Pons (tissue), 1 donor: Measurements from ENCODE around the gene CASZ1.

Source experiments
- DNase-seq: peaks from one replicate; pipeline ENCODE4 v3.0.0-alpha.2; 2016; ENCODE audit warnings: low spot score

The CASZ1 gene

DNA sequence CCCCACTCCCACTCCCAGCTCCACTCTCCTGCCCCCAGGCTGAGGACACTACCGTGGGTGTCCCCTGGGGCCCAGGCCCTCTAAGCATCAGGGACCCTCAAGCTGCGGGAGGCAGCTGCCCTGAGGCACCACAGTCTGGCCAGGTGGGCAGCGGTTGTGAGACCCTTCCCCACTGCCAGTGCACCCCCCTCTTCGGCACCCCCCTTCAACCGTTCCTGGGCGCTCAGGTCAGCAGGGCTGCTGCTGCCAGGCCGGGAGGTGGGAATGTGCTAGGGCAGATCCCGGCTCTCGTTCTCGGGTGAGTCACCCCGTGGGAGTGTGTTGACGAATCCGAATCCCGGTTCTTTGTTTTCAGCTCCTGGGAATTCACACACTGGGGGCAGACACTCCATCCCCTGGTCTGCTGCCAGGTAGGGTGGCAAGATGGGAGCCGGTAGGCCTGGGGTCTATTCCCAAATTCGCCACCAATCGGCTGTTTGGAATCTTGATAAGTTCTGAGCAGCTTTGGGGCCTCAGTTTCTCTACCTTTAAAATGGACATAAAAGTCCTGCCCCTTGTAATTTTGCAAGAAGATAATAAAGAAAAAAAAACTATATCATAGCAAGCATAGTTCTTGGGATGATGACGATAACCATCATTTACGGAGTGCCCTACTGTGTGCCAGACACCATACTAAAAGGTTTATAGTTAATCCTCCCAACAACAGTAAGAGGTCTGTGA, 28.5 kb upstream of the CASZ1 start:
- no peak for DNase-seq

GRCh38 chr1:10823000-10823401, 26.6 kb upstream of the CASZ1 start:
- no peak for DNase-seq

DNA sequence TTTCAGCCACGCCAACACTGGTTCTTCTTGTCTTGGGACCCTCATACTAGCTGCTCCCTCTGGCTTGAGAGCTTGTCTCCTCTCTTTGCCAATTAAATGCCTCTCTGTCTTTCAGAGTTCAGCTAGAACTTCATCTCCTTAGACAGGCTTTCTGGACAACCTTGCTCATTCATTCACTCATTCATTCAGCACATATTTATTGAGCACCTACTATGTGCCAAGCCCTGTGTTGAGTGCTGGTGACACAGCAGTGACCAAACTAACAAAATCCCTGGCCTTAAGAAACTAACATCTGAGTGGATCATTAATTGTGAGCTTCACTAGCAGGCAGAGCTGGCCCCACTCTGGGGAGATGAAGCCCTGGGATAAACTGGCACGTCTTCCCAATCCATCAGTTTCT, 24.9 kb upstream of the CASZ1 start:
- no peak for DNase-seq

DNA sequence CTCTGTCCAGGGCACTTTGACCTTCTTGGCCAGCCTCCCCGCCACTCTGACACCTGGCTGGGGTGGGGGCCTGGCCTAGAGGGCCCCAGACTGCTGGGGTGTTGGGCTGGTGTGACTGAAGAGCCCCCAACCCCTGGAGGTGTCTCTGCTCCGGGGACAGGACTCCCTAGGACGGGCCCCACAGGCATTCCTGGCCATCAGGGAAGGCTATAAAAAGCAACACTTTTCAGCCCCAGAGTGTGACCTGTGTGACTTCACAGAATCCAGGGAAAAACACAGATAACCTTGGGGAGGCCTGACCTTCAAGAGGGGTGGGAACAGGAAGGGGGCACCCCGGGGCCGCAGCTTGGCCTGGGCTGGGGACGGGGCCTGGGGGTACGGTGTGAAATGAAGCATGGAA, 24.0 kb upstream of the CASZ1 start:
- no peak for DNase-seq

DNA sequence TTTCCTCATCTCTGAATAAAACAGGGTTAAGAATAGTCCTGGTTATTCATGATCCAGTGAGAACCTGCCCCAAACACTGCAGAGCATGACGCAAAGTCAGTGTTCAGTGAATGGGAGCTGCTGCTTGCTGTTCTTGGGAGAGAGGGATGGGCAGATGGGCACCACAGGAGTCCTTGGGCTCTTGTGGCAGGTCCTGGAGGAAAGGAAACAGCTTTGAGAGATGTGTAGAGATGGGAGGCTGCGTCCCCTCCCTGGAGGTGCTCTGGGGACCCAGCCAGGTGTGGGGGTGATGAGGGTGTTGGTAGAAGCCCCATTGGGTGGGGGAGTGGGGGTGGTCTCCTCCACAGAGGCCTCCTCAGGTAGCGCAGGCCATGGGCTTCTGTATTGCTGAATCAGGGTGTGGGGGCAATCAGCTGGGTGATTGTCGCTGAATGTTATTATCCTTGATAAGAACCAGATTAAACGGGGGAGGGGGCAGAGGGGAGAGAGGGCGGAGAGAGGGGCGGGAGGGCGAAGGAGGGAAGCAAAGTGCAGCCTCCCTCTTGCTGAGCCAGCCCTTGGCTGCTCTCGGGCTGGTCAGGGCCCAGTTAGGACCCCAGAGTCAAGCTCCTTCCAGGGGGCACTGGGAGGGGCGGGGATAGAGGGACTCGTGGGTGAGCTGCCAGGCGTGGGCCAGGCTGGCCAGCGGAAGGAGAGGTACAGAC, 22.9 kb upstream of the CASZ1 start:
- DNase-seq, result no peak

DNA sequence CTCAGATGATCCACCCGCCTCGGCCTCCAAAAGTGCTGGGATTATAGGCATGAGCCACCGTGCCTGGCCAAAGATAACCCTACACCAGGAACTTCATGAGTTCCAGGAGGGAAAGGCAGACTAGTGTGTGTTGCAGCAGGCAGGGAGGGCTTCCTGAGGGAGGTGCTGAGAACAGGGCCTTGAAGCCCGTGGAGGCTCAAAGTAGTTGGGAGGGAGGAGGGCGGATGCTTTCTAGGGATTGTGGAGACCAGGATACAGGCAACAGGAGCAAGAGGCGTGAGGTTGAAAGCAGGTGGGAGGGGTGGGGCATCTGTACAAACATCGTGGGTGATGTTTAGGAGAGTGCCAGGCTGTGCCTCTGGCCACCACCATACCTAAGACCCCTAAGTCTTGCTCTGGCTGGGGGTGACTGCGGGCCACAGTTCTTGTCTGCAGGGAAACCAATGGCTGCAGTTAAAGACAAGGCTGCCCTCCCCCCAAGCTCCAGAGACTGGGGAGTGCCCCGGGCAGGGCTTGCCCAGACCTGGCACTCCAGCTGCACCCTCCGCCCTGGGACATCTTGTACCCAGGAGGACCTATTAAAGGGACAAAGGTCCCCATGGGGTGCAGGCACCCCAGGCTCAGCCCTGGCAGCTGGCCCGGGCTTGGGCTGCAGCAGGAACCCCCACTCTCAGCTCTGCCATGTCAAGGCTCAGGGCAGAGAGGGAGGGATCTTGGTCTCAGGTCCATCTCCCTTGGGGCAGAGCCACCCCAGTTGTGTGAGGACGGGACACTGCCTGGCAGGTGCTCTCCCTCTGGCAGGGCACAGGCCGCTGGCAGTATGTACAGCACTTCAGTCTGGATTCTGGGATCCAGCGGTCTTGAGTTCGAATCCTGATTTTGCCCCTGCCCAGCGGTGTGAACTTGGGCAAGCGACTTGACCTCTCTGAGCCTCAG, 22.1 kb upstream of the CASZ1 start:
- DNase-seq, result no peak

GRCh38 chr1:10816743-10817369, 20.4 kb upstream of the CASZ1 start:
- no peak for DNase-seq

DNA sequence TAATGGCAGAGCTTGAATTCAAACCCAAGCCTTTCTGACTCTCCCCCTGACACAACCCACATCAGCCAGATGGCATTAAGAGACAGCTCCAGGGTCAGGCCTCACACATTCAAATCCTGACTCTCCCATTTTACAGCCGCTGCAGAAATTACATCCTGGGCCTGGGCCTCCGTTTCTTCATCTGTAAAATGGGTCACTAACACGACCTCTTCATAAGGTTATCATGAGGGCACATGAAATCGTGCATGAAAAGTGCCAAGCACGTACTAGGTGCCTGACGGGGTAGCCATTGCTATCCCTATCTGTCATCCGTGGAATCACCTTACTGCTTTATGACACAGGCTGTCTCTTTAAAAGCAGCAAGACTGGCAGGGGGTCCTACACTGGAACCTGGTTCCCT, 19.8 kb upstream of the CASZ1 start:
- DNase-seq, result no peak

DNA sequence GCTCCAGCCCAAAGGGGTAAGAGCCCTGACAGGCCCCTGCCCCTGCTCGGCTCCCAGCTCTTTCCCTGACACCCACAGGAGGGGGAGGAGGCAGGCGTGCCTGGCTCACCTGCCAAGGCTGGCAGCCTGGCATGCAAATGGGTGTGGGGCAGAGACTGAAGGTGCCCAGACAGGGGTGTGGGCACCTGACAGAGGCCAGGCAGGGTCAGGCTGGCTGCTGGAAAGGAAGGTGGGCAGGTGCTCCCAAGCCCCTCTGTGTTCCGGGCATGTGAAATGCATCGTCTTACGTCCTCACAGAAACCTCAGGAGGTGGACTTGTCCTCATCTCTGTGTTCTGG, 19.4 kb upstream of the CASZ1 start:
- DNase-seq, result no peak

DNA sequence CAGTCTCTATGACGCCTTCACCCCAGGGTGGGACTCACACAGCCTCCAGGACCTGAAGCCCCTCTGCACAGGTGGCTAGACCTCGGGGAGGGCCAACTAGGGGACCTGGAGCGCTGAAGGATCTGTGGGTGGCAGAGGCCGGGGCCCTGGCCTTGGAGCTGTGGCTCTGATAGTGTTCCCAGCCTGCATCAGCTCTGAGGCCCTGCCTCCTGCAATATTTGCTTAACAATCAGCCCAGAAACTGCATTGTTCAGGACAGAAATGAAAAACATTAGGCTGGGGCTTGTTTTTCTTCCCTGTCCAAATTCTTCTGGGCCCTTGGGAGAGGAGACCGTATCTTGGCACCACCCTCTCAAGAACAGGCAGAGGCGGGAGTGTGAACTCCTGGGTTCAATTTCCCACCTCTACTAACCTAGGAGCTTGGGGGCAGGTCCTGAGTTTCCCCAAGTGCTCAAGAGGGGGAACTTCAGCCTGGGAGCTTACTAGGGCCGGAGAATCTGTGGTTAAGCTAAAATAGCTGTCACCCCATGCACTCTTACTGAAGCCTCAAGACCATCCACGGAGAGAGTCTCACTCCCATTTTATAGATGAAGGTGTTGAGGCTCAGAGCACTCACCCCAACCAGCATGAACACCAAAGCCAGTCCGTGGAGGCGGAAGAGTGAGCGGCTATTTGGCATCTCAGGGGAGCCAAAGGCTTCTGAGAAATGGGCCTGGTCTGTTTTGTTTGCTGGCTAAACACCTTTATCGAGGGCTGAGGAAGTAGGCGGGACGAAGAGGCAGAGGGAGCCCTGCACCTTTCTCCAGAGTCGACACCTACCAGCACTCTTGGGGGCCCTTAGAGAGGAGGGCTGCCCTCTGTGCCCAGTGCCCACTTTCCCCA, 18.8 kb upstream of the CASZ1 start:
- DNase-seq, result no peak

- DNase-seq, result no peak
These were observed 17.9 kb upstream of the CASZ1 start for GRCh38 chr1:10814312-10814711.

DNA sequence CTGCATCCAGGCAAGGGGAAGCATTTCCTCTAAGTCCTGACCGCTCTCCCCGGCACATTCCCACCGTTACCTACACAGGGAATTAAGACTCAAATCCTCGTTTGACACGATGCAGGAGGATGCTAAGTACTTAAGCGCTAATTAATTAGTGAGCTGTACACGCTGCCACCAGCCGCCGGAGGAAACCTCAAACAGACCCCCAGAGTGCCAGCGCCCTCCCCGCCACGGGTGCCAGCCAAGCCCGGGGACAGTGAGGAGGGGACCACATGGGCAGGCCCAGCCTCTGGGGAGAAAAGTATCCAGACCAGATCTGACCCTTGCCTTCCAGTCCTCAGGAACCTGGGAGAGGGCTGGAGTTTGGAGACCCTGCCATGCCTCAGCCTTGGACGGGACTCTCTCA, 17.4 kb upstream of the CASZ1 start:
- DNase-seq, result no peak

DNA sequence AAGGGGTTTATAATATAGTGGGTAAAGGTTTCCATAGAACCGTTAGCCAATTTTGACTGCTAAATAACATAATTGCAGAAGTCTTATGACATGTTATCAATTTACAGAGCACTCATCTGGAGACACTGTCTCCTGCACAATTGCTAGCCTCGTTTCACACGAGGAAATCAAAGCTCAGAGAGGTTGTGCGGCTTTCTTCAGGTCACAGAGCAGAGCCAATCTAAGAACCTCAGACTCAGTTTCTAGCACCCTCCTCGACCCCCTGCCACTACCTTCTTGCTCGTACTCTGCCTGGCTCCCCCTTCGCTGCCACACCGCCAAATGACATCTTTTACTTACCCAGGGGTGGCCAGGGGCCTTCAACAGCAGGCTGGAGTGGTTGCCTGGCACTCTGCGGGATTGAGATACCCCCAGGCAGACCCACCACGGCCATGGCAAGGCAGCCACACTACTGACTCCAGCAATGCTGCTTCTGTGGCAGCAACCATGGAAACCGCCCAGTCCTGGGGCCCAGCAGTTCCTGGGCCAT, 16.0 kb upstream of the CASZ1 start:
- DNase-seq, result no peak

DNA sequence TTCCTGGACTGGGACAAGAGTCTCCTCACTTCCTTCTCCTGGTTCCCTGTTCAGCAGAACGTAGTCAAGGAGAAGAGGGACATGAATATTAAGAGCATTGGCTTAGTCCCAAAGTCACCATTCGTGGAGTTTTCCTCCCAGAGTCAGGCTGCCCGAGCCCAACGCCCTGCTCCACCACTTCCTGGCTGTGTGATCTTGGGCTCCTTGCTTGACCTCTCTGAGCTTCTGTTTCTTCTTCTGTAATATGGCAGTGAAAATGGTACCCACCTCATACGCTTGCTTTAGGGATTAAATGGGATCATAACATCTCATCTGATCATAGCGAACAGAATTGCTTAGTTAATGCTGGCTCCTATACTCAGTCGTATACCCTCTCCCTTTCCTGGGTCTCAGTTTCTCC, 12.0 kb upstream of the CASZ1 start:
- no peak for DNase-seq

DNA sequence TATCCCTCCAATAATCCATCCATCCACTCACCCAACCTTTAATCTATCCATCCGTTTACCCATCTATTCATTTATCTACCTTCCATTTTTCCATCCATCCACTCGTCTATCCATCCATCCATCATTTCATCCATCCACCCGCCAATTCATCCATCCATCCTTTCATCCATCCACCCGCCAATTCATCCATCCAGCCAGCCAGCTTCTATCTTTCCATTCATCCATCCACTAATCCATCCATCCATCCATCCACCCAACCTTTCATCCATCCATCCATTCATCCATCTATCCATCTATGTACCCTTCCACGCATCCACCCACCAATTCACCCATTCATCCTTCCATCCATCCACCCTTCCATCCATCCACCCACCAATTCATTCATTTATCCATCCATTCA, 10.5 kb upstream of the CASZ1 start:
- DNase-seq, result no peak

GRCh38 chr1:10803971-10804820, 7.8 kb upstream of the CASZ1 start:
- DNase-seq, result no peak

DNA sequence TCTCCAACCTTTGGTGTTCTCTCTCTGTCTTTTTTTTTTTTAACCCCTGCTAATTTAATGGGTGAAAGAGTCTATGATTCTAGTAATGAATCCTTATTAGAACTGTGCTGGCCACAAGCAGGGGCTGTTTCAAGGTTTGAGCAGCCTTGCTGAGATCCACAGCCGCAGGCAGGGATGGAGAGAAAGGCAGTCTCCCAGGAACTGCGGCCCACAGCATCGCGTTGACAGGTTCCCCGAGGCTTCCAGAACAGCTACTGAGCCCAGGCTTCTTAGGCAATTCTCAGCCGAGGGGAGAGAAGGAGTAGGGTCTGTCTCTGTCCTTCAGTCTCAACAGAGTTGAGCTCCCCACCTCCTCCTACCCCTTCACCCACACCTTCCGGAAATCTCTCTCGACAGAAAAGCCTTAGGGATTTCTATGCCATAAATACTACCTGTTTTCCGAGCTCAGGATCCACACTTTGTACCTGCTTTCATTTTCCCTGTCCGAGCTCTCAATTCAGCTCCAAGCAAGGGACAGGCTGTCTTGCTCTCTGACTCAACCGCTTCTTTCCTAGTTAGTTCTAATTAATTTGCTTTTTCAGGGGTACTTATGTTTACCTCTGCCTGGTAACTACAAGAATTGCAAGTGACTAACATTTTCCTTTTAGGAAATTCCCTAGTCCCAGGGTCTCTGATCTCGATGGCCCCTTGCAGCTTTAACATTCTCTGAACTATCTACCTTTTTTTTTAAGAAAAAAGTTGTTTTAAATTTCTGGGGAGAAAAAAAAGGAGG, 6.7 kb upstream of the CASZ1 start:
- DNase-seq, result no peak

DNA sequence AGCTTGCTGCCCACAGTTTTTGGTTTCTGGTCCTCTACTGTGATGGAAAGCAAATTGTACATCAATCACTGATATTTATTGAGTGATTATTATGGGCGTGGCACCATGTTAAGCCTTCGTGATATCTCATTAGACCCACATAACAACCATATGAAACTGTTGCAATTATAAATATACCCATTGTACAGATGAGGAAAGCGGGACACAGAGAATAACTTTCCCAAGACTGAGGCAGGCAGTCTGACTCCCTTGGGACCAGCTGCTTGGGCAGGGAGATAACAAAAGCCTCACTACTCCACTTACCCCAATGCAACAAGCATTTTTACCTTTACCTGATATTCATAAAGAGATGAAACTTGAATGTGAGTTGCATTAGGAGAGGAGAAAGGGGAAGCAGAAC, 4.3 kb upstream of the CASZ1 start:
- no peak for DNase-seq

DNA sequence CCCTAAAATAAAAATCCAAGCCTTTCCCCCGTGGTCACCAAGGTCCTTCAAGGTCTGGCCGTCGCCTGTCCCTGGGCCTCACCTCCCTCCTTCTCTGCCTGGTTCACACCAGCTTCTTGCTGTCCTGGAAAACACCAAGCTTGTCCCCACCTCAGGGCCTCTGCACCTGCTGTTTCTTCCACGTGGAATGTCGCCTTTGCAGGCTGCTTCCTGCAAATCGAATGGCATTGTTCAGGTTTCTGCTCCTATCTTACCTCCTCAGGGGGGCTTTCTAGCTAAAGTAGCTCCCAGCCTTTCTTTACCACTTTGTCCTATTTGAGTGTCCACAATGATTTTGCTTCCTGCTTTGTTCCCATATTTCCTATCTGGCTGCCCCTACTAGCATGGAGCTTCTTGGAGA, 3.3 kb upstream of the CASZ1 start:
- DNase-seq, result no peak
